HG03571 (cell line): ENCODE measurements around the gene ELOA.
"Not testable (repeated sequence)": the region's sequence is repeated elsewhere in the genome, so short reads cannot be mapped to it uniquely, and the experiment has no call there.

ENCODE experiments used
- ATAC-seq: cut with Tn5 transposase; IDR thresholded peaks from one replicate; pipeline ENCODE4 v1.9.1; 2021; ENCODE audit not compliant: unreplicated experiment

ELOA gene

DNA sequence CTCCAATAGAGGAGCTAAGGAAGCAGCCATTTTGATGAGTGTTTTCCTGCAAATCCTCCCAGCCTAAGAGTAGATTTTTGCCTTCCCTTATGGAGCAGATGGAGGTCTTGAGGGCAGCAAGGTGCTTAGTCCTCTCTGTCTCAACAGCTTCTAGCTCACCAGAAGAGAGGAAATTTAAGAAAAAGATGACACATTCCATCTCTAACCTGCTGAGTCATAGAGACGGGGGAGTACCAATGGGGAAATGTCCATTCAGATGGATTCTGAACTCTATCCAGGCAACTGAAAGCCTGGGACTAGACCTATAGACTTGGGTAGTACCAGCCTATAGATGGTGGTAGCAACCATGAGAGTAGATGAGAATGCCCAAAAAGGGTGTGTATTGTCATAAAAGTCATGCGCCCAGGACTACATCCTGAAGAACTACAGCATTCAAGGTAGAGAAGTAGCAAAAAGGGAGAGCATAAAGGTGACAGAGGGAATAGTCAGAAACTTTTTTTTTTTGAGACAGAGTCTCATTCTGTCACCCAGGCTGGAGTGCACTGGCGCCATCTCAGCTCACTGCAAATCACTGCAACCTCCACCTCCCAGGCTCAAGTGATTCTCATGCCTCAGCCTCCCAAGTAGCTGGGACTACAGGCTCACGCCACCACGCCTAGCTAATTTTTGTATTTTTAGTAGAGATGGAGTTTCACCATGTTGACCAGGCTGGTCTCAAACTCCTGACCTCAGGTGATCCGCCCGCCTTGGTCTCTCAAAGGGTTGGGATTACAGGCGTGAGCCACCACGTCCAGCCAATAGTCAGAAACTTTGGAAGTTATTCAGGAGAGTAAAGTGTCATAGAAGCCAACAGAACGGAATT lies 10.7 kb upstream of the ELOA start:
- ATAC-seq: no peak

DNA sequence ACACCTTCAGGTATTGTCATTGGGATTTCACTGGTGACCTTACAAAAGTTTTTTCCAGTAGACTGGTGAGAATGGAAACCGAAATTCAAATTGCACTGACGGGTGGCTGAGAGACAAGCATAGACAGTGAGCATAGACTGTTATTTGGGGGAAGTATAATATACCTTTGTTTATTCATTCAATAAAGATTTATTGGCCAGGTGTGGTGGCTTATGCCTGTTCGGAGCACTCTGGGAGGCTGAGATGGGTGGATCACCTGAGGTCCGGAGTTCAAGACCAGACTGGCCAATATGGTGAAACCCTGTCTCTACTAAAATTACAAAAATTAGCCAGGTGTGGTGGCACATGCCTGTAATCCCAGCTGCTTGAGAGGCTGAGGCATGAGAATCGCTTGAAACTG lies 10.0 kb upstream of the ELOA start:
- ATAC-seq: not testable (repeated sequence)

DNA sequence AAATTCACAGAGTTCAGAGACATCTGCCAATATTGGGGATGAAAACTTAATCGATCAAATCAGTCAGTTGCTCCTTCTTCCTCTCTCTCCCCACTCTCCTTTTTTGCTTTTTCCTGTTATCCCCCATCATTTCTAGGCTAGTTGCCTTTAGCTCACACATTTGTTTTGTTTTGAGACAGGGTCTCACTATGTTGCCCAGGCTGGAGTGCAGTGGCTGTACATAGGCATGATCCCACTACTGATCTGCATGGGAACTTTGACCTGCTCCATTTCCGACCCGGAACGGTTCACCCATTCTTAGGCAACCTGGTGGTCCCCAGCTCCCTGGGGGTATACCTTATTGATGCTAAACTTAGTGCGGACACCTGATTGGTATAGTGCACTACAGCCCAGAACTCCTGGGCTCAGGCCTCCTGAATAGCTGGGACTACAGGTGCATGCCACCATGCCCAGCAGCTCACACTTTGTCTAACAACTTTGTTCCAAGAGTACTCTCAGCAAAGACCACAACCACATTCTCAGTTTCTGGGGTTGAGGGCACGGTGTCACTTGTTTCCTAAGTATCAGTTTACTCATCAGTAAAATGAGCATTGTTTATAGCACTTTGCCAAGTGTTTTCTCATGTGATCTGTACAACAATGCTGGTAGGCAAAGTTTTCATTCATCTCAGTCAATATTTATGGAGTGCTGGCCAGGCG lies 6.7 kb upstream of the ELOA start:
- no peak for ATAC-seq

DNA sequence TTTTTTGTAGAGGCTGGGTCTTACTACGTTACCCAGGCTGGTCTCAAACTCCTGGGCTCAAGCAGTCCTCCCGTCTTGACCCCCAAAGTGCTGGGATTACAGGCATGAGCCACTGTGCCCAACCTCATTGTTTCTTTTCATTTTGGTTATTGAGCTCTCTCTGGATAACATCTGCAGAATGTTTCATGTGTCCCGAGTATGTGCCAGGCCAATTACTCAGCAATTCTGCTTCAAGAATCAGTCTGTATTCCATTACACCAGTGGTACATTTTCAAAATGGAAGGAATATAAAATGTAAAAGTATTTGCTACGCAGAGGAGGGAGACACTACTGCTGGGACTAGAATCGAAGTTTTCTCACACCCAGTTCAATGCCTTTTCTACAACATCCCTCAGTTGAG lies 1.7 kb upstream of the ELOA start:
- no peak for ATAC-seq

DNA sequence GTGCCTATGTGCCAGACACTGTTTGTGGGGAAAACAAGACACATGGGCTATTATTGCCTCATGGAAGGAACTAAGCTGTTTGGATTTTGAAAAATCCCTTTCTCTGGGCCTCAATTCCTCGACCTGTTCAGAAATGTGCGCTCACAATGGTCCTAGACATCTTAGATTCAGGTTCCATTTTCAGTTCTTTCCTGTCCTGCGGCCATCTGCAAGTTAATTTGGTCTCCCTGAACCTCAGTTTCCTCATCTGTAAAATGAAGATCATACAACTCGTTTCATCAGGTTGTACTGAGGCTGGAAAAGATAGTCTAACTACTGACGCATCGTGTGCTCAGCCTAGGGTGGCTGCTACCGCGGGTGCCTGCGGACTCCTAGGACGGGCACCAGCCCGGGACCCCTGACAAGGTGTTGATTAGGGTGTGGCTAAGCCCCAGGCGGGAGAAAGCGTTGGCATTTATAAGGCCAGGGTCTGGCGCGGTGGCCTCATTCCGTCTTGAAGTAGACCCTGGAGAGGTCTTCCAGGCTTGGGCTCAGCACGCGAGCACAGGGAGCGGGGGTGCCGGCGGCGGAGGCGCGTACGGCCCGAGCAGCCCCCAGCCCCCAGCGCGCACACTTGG lies 493 bp upstream of the ELOA start:
- ATAC-seq: no peak

DNA sequence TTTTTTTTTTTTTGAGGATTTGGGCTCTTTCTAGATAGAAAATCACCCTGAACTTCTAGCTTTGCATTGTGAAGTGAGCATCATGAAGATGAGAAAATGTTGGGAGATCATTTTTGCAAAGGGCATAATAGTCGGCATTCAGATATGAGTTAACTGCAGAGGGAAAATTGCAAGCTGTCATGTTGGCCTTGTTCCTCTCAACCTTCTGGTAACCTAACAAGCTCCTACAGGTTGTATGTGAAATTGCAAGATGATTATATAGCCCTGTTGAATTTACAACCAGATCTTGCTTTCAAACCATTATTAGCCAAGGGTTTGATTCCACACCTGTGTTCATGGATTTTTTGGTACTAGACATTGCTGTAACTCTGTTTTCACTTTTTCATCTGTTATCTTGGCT lies 2.2 kb downstream of the ELOA start:
- no peak for ATAC-seq

DNA sequence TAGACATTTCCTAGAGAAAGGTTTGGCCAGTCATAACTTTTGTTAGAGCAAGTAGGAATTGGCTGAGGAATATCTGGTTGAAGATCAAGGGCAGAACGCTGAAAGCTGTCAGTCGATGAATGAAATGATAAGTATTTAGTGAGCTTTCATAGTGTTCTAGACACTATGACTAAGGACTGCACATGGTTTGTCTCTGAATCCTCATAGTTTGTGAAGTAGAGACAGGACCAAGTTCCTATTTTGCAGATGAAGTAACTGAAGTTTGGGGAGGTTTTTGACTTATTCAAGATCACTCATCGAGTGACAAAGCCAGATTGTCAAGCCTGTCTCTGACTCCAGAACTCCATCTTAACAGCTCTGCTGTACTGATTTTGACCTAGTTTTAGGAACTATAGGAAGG lies 4.7 kb downstream of the ELOA start:
- ATAC-seq: no peak

DNA sequence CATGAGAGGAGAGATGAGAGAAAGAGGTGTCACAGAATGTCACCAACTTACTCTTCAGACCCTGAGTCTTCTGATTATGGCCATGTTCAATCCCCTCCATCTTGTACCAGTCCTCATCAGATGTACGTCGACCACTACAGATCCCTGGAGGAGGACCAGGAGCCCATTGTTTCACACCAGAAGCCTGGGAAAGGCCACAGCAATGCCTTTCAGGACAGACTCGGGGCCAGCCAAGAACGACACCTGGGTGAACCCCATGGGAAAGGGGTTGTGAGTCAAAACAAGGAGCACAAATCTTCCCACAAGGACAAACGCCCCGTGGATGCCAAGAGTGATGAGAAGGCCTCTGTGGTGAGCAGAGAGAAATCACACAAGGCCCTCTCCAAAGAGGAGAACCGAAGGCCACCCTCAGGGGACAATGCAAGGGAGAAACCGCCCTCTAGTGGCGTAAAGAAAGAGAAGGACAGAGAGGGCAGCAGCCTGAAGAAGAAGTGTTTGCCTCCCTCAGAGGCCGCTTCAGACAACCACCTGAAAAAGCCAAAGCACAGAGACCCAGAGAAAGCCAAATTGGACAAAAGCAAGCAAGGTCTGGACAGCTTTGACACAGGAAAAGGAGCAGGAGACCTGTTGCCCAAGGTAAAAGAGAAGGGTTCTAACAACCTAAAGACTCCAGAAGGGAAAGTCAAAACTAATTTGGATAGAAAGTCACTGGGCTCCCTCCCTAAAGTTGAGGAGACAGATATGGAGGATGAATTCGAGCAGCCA lies 8.0 kb downstream of the ELOA start:
- no peak for ATAC-seq

DNA sequence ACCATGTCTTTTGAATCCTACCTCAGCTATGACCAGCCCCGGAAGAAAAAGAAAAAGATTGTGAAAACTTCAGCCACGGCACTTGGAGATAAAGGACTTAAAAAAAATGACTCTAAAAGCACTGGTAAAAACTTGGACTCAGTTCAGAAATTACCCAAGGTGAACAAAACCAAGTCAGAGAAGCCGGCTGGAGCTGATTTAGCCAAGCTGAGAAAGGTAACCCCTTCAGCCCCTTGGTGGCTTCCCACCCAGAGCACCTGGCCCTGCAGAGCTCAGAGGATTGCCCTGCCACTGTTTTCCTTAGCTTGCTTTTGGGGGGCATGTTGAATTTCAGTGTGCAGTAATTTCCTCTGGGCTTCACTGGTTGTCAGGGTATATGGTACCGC lies 8.5 kb downstream of the ELOA start:
- no peak for ATAC-seq

DNA sequence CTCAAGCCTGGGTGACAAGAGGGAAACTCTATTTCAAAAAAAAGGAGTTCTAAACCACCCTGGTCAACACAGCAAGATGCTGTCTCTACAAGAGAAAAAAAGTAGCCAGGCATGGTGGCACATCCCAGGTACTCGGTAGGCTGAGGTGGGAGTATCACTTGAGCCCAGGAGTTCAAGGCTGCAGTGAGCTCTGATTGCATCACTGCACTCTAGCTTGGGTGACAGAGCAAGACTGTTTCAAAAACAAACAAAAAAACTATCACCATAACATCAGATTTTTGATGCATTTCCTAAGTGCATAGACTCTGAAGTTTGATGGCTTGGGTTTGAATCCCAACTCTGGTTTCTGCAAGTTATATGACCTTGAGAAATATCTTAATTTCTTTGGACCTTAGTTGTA lies 9.6 kb downstream of the ELOA start:
- ATAC-seq: no peak

DNA sequence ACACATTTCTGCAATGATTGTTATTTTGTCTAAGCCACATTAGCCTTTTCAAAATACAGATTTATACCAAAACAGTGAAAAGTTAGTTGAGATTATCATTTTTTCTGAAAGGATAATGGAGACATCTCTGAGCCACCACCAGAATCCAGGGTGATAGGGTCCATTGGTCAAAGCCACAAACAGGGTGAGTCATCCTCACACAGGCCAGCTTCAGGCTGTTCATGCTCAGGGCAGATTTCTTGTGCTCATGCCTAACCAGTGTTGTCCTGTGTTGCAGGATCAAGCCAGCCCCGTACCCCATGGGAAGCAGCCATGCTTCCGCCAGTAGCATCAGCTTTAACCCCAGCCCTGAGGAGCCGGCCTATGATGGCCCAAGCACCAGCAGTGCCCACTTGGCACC lies 13.4 kb downstream of the ELOA start:
- ATAC-seq: no peak

DNA sequence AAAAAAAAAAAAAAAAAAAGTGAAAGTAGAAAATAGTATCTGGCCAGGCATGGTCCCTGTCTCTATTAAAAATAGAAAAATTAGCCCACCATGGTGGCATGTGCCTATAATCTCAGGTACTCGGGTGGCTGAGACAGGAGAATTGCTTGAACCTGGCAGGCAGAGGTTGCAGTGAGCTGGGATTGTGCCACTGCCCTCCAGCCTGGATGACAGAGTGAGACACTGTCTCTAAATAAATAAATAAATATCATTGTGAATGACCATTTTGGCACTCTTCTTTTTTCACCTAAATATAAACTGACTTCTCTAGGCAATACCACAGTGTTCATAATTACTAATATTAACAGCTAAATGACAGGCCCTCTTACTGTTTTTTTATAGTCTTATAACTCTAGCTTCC lies 14.5 kb downstream of the ELOA start:
- no peak for ATAC-seq

DNA sequence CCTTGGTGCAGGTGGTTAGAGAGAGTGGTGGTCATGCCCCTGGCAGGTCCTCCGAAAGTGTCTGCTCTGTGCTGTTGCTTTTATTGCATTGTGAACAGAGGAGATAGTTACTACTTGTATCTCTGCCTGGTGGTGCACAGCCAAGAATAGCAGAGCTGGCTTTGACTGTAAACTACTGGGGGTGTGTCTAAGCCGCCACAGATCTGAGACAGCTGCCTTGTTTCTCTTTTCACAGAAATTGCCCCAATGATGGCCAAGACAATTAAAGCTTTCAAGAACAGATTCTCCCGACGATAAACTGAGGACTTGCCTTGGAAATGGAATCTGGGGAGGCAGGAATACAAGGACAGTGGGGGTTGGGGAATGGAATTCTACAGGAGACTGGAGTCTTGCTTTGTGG lies 16.0 kb downstream of the ELOA start:
- ATAC-seq: no peak

DNA sequence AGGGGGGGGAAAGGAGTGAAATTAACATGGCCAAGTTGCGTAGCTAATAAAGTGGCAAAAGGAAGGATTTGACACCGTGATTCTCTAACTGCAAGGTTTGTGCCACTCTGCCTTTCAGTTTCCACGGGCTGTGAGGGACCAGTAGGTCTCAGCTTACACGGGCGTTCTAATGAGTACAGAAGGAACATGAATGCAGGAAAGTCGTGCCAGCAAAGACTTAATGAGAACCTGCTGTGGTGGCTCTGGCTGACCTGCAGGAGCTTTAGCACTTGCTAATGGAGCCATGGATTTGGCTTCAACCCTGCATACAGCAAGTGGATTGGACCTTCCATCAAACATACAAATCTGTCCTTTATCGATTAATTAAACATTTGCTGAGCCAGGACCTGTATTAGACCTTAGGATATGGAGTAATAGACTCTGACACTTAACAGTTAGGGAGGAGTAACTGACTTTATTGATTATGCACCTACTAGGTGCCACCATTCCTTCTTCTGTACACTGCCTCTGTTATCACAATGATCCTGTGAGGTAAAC lies 19.8 kb downstream of the ELOA start:
- no peak for ATAC-seq

DNA sequence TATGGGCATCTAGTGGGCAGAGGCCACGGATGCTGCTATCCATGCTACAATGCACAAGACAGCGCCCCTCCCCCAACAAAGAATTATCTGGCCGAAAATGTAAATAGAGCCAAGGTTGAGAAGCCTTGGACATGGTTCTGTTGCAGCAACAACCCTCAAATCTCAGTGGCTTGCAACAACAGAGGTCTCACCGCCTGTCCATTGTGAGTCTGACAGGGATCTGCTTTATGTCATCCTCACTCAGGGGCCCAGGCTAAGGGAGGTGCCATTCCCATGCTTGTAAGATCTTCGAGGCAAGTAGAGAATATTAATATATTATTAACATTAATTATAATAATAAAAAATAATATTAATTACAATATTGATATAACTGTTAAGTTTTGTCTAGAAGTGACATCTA lies 25.5 kb downstream of the ELOA start:
- ATAC-seq: no peak

DNA sequence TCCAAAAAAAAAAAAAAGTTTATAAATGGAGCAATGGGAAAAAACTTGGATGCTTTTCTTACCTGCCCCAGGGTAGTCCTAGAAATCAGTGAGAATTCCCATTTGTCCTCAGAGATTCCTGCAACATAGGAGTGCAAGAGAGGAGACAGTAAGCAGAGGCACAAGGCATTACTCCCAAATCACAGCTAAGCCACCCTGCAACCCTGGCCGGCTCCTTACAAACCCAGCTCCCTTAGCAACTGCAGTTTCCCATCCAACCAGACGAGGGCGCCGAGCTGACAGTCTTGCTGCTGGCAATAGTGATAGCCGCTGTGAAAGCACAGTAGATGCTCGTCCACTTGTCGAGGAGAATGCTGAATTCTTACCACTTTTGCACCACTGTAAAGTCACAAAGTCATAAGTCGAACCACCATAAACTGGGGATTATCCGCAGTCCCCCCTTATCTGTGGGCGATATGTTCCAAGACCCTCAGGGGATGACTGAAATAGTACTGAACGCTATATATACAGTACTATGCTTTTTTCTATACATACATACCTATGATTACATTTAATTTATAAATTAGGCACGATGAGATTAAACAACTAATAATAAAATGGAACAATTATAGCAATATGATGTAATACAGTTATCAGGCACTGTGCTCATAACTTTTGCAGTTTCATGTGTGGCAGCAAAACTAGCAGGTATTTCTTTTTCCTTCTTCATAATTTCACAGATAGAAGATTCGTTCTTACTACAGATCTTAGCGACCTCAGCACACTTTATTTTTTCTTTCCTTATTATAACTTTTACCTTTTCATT lies 29.0 kb downstream of the ELOA start:
- peak; percentile 68 for ATAC-seq

DNA sequence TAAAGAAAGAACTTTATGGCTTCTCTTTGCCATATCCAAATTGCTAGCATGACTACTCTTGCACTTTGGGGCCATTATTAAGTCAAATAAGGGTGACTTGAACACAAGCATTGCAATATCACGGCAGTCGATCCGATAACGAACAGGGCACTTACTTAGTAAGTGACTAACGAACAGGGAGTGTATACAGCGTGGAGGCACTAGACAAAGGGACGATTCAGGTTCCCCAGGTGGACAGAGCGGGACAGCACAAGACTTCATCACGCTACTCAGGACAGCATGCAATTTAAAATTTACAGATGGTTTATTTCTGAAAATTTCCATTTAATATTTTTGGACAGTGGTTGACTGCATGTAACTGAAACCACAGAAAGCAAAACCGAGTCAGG lies 29.6 kb downstream of the ELOA start:
- ATAC-seq: no peak

DNA sequence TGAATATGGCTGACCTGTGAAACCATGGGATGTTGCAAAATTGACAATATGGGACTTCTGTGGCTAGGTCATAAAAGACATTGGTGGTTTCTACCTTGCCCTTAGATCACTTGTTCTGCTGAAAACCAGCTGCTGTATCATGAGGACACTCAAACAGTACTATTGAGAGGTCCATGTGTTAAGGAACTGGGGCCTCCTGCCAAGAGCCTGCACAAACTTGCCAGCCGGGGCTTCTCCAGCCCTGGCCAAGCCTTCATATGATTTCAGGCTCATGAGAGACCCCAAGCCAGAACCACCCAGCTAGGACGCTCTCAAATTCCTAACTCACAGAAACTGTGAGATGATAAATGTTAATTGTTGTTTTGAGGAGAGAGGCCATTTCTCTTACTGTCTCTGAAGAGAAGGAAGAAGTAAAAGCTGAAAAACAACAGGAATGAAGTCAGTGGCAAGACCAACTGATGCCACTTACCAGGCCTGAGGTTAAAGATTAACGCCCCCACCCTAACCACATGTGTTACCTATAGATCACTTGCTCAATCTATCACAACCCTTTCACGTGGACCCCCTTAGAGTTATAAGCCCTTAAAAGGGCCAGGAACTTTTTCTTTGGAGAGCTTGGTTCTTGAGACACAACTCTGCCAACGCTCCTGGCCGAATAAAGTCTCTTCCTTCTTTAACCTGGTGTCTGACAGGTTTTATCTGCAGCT lies 31.1 kb downstream of the ELOA start:
- no peak for ATAC-seq

DNA sequence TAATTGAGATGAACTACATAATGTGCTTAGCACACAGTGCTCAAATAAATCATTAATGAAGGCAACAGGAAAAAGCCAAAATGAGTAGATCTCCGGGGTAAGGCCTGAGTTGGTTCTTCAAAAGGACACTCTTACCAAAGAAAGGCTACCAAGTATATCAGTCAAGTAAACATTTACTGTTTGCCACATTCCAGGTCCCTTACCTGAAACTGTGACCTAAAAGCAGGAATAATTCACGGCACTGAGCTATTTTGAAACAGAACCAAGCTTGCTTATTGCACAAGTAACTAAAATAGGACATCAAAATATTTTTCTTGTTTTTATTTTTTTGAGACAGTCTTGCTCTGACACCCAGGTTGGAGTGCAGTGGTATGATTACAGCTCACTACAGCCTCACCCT lies 32.9 kb downstream of the ELOA start:
- no peak for ATAC-seq
